Prostate gland (tissue), 2 donors: Measurements from ENCODE around the gene DEXI.

ENCODE experiments used
- CTCF ChIP-seq, 4 experiments: fragments of 200-600 bp in 2 of 4; fragments of 450-650 bp in 2 of 4; sonication (generic) in 2 of 4; IDR thresholded peaks; 1 replicate in 3 of 4; 2 replicates in 1 of 4; pipeline ENCODE4 v1.5.1; 2016 to 2019; ENCODE audit warnings: antibody characterized with exemption in 4 of 4, mild to moderate bottlenecking in 2 of 4, moderate library complexity in 2 of 4
- POLR2A ChIP-seq: fragments of 450-650 bp; IDR thresholded peaks from one replicate; pipeline ENCODE4 v1.6.1; 2016; ENCODE audit warnings: antibody characterized with exemption, mild to moderate bottlenecking

GRCh38 chr16:10945065-10945787 is 3.0 kb upstream of the DEXI start:
- no peak for TF ChIP-seq CTCF (IDR thresholded peaks at IDR 0.05)
- TF ChIP-seq POLR2A: no peak
